Keratinocyte (primary cell): Measurements from ENCODE around the gene IL17RD. TPM values are rescaled to one million over a fixed set of nuclear protein-coding genes. Genes with fewer than 3 reads are reported as not detected.

Experiments used
- DNase-seq: peaks from one replicate; pipeline ENCODE4 v3.0.0-alpha.2; 2011; ENCODE audit warnings: low read depth, missing footprints, low spot score
- FAIRE-seq: peaks from 2 replicates; lab custom pipeline; 2011; peaks lifted over from hg19 to GRCh38; lab: Jason Lieb, UNC
- H2AFZ ChIP-seq: 2 replicates; pipeline ENCODE4 v1.6.0; 2012; ENCODE audit warnings: low read length, control low read depth, inconsistent platforms; ENCODE audit not compliant: control insufficient read depth
- H3K27ac ChIP-seq: 2 replicates; pipeline ENCODE4 v1.5.1; 2011; ENCODE audit warnings: low read length; ENCODE audit not compliant: control insufficient read depth, insufficient read depth
- H3K27me3 ChIP-seq: 3 replicates; pipeline ENCODE4 v1.6.0; 2011; ENCODE audit warnings: low read length; ENCODE audit not compliant: control insufficient read depth, insufficient read depth; ENCODE audit errors: extremely low read depth
- H3K36me3 ChIP-seq, 2 experiments: 2 replicates in 1 of 2; 3 replicates in 1 of 2; pipeline ENCODE4 v1.5.1; 2011; ENCODE audit warnings: low read length in 2 of 2, mild to moderate bottlenecking in 1 of 2; ENCODE audit not compliant: control insufficient read depth in 2 of 2, insufficient read depth in 2 of 2; ENCODE audit errors: extremely low read depth in 1 of 2
- H3K4me1 ChIP-seq: 3 replicates; pipeline ENCODE4 v1.5.1; 2011; ENCODE audit warnings: low read length; ENCODE audit not compliant: control insufficient read depth, insufficient read depth; ENCODE audit errors: extremely low read depth
- H3K4me2 ChIP-seq: 3 replicates; pipeline ENCODE4 v1.6.0; 2011; ENCODE audit warnings: low read depth, low read length; ENCODE audit not compliant: control insufficient read depth, insufficient read depth; ENCODE audit errors: extremely low read depth
- H3K4me3 ChIP-seq, 3 experiments: fragments of 200-600 bp in 1 of 3; sonication (generic) in 1 of 3; 2 replicates in 2 of 3; 3 replicates in 1 of 3; pipeline ENCODE4 v1.5.1; 2011 to 2016; ENCODE audit warnings: low read length in 3 of 3, mild to moderate bottlenecking in 3 of 3, control low read depth in 2 of 3, inconsistent platforms in 1 of 3, low read depth in 1 of 3, mixed read lengths in 1 of 3, mixed run types in 1 of 3, moderate library complexity in 1 of 3; ENCODE audit not compliant: control insufficient read depth in 2 of 3, insufficient read depth in 2 of 3; ENCODE audit errors: extremely low read depth in 1 of 3
- H3K79me2 ChIP-seq: 2 replicates; pipeline ENCODE4 v1.6.0; 2012; ENCODE audit warnings: low read length; ENCODE audit not compliant: control insufficient read depth, insufficient read depth
- H3K9ac ChIP-seq: 3 replicates; pipeline ENCODE4 v1.6.0; 2011; ENCODE audit warnings: low read length; ENCODE audit not compliant: control insufficient read depth, insufficient read depth; ENCODE audit errors: extremely low read depth
- H3K9me1 ChIP-seq: 3 replicates; pipeline ENCODE4 v1.6.0; 2011; ENCODE audit warnings: low read length; ENCODE audit not compliant: control insufficient read depth, insufficient read depth; ENCODE audit errors: extremely low read depth
- H3K9me3 ChIP-seq: 2 replicates; pipeline ENCODE4 v1.5.1; 2012; ENCODE audit warnings: low read depth, low read length; ENCODE audit not compliant: control insufficient read depth
- H4K20me1 ChIP-seq: 3 replicates; pipeline ENCODE4 v1.6.0; 2011; ENCODE audit warnings: low read length; ENCODE audit not compliant: control insufficient read depth, insufficient read depth; ENCODE audit errors: extremely low read depth
- CTCF ChIP-seq, 3 experiments: IDR thresholded peaks in 1 of 3; conservative IDR thresholded peaks in 1 of 3; optimal IDR thresholded peaks in 1 of 3; 2 replicates in 2 of 3; 3 replicates in 1 of 3; pipeline versions ENCODE3 to v1.5.1; 2011; ENCODE audit warnings: low read length in 3 of 3, mild to moderate bottlenecking in 3 of 3, moderate library complexity in 2 of 3, control low read depth in 1 of 3, inconsistent platforms in 1 of 3; ENCODE audit not compliant: insufficient read depth in 2 of 3; ENCODE audit errors: extremely low read depth in 1 of 3
- EZH2 ChIP-seq: IDR thresholded peaks from one replicate; pipeline ENCODE4 v1.6.1; 2012; ENCODE audit warnings: inconsistent platforms, mild to moderate bottlenecking, low read length, moderate library complexity
- dilution Hi-C: fragments of 300-500 bp; cut with MboI; formaldehyde crosslinking; loops from one replicate; pipeline ENCODE4 v1.7.0; 2020; ENCODE audit warnings: low sequenced_read_pairs; ENCODE audit not compliant: extremely low pct_ligation_motif_present
- polyA plus RNA-seq, 5 experiments: library from polyadenylated mRNA; depleted of rRNA in 3 of 5; stranded (reverse) in 3 of 5; stranded (forward) in 1 of 5; unstranded in 1 of 5; fragments of >200 nt; gene quantifications; 1 replicate in 1 of 5; 2 replicates in 3 of 5; 3 replicates in 1 of 5; pipeline versions ENCODE4 v1.2.1 to v1.2.3, GENCODE V29; 2011 to 2012; ENCODE audit warnings: missing spikeins in 2 of 5, low read depth in 1 of 5, low replicate concordance in 1 of 5

IL17RD gene
- polyA plus RNA-seq, 1 donor (not counting 4 experiments of a cell fraction or from before 2014, with no cell fraction given): 1.4 TPM

- Histone ChIP-seq H3K4me2 (no peak overlapping the region), H3K9me3 (no peaks in the 10 kb centered on the region), H3K79me2 (no peaks in the 10 kb centered on the region), H4K20me1 (no peaks in the 10 kb centered on the region), H3K4me3 (no peak overlapping the region), H3K27me3 (no peaks in the 10 kb centered on the region), H3K9ac (no peak overlapping the region), H3K4me1 (no peaks in the 10 kb centered on the region), H3K27ac (no peak overlapping the region), H2AFZ (no peak overlapping the region), H3K36me3 (no peaks in the 10 kb centered on the region), H3K9me1 (no peaks in the 10 kb centered on the region)
- no peak for FAIRE-seq
- dilution Hi-C loops: no loop called here
- no peak for DNase-seq
- no peak for TF ChIP-seq CTCF (optimal IDR thresholded peaks at IDR 0.05 in 1 of 3, IDR thresholded peaks at IDR 0.05 in 1 of 3, conservative IDR thresholded peaks at IDR 0.05 in 1 of 3; ENCODE audit: extremely low read depth in 1 of 3, insufficient read depth in 2 of 3, low read length in 3 of 3)
- no peak for TF ChIP-seq EZH2
These were observed 56.5 kb downstream of the IL17RD start for GRCh38 chr3:57108684-57109083.

GRCh38 chr3:57105585-57105984 lies 59.6 kb downstream of the IL17RD start:
- no peaks in the 10 kb centered on the region for H3K36me3 ChIP-seq
- H3K4me3 ChIP-seq: no peak overlapping the region
- no peaks in the 10 kb centered on the region for H3K27me3 ChIP-seq
- H2AFZ ChIP-seq: no peak overlapping the region
- FAIRE-seq: no peak
- TF ChIP-seq CTCF (optimal IDR thresholded peaks at IDR 0.05 in 1 of 3, IDR thresholded peaks at IDR 0.05 in 1 of 3, conservative IDR thresholded peaks at IDR 0.05 in 1 of 3; ENCODE audit: extremely low read depth in 1 of 3, insufficient read depth in 2 of 3, low read length in 3 of 3) (no peak), EZH2 (no peak)
- dilution Hi-C loops: no loop called here
- no peaks in the 10 kb centered on the region for H3K9me3 ChIP-seq
- H3K4me2 ChIP-seq: no peak overlapping the region
- H3K27ac ChIP-seq: no peak overlapping the region
- H3K9ac ChIP-seq: no peak overlapping the region
- no peaks in the 10 kb centered on the region for H4K20me1 ChIP-seq
- H3K79me2 ChIP-seq: no peaks in the 10 kb centered on the region
- H3K9me1 ChIP-seq: no peaks in the 10 kb centered on the region
- H3K4me1 ChIP-seq: no peaks in the 10 kb centered on the region
- no peak for DNase-seq
